Heart left ventricle (tissue), 13 donors: ENCODE data around the gene CSTPP1.

ENCODE experiments used
- POLR2A ChIP-seq, 2 donors: fragments of 450-650 bp; IDR thresholded peaks; one replicate each; pipeline ENCODE4 v1.6.1; 2017; ENCODE audit warnings: antibody characterized with exemption in 2 of 2, mild to moderate bottlenecking in 2 of 2, moderate library complexity in 2 of 2
- TF ChIP-seq, protein P1 (sequence below), 12 donors: fragments of 200-600 bp; sonication (generic) in 4 of 12; IDR thresholded peaks; one replicate each; pipeline versions ENCODE4 v1.5.0 to v1.8.0; 2018 to 2022; ENCODE audit warnings: antibody characterized with exemption in 12 of 12, mild to moderate bottlenecking in 5 of 12
- donor health status: ischemic (EF 13 %, LVEDD 7.1; RV severe dilation, severe dysfunction).
- donor health status: DM: no; HTN: yes; CAD: no.
- donor health status: DM: no; HTN: no; CAD: no.
- donor health status: ischemic (EF 25% LVEDD 6.9; RV normal size, moderate dysfunction).
- donor health status: ischemic (EF 25% LVEDD 5.7; RV mildly dilated, moderate dysfunction).
- donor health status: ischemic (EF 35%, LVEDD 5.7; RV mildly dilated, moderate dysfunction).
- donor health status: nonischemic (EF 11% LVEDD 7.7; RV severe dilation, severe dysfunction).
- donor health status: DM: yes; HTN: yes; CAD: no.
- donor health status: PGD.
- donor health status: ischemic (EF 29% LVEDD 5.4; RV normal size, mild dysfunction).
- donor health status: nonischemic (EF 23%, LVEDD 6.1; RV moderate dilation, normal function).

- TF ChIP-seq, protein P1, sequence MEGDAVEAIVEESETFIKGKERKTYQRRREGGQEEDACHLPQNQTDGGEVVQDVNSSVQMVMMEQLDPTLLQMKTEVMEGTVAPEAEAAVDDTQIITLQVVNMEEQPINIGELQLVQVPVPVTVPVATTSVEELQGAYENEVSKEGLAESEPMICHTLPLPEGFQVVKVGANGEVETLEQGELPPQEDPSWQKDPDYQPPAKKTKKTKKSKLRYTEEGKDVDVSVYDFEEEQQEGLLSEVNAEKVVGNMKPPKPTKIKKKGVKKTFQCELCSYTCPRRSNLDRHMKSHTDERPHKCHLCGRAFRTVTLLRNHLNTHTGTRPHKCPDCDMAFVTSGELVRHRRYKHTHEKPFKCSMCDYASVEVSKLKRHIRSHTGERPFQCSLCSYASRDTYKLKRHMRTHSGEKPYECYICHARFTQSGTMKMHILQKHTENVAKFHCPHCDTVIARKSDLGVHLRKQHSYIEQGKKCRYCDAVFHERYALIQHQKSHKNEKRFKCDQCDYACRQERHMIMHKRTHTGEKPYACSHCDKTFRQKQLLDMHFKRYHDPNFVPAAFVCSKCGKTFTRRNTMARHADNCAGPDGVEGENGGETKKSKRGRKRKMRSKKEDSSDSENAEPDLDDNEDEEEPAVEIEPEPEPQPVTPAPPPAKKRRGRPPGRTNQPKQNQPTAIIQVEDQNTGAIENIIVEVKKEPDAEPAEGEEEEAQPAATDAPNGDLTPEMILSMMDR (IDR thresholded peaks at IDR 0.05): no peak
- no peak for TF ChIP-seq POLR2A (IDR thresholded peaks at IDR 0.05)
Measured at GRCh38 chr11:47163193-47163592, 226.6 kb downstream of the CSTPP1 start.
